Ascending aorta (tissue), 2 donors: Measurements from ENCODE around the gene FRY. TPM values are rescaled to one million over a fixed set of nuclear protein-coding genes. Genes with fewer than 3 reads are reported as not detected.

ENCODE experiments used
- DNase-seq, 2 donors: peaks; one replicate each; pipeline ENCODE4 v3.0.0-alpha.2; 2019; ENCODE audit warnings: low spot score in 2 of 2
- H3K27ac ChIP-seq, 2 donors: fragments of 200-600 bp; sonication (generic); one replicate each; pipeline ENCODE4 v1.5.1; 2016 to 2017; ENCODE audit warnings: mild to moderate bottlenecking in 1 of 2
- H3K27me3 ChIP-seq: fragments of 200-600 bp; sonication (generic); one replicate; pipeline ENCODE4 v1.5.1; 2017
- H3K36me3 ChIP-seq, 2 donors: fragments of 200-600 bp; sonication (generic); one replicate each; pipeline ENCODE4 v1.5.1; 2016
- H3K4me1 ChIP-seq, 2 donors: fragments of 200-600 bp; sonication (generic); one replicate each; pipeline ENCODE4 v1.5.1; 2016 to 2017; ENCODE audit warnings: mild to moderate bottlenecking in 1 of 2
- H3K4me3 ChIP-seq, 2 donors: fragments of 200-600 bp; sonication (generic); one replicate each; pipeline ENCODE4 v1.5.1; 2016 to 2017; ENCODE audit warnings: mild to moderate bottlenecking in 1 of 2
- H3K9me3 ChIP-seq, 2 donors: fragments of 200-600 bp; sonication (generic); one replicate each; pipeline ENCODE4 v1.5.1; 2016
- CTCF ChIP-seq, 3 experiments: fragments of 200-600 bp in 2 of 3; fragments of 450-650 bp in 1 of 3; sonication (generic) in 2 of 3; IDR thresholded peaks; one replicate each; pipeline ENCODE4 v1.5.1; 2016 to 2019; ENCODE audit warnings: antibody characterized with exemption in 3 of 3, mild to moderate bottlenecking in 1 of 3, moderate library complexity in 1 of 3
- intact Hi-C: fragments of 100-400 bp; cut with DNase I; formaldehyde crosslinking; loops from one replicate; pipeline ENCODE4 v1.15.1; 2023
- total RNA-seq: library from RNA; depleted of rRNA; stranded (reverse); fragments of >200 nt; gene quantifications from one replicate; pipeline ENCODE4 v1.1.0, GENCODE V29; 2016

Gene FRY
- total RNA-seq, 1 donor from 2014 or later, result 115 TPM

- H3K27ac ChIP-seq, result peak overlapping the region; percentile 1 to 57
- intact Hi-C loops, result loop anchor here (5.0 kb wide), 1 partner anchor 37 kb away; no protein-coding TSS in a partner anchor
These were observed 134.2 kb downstream of the FRY start for GRCh38 chr13:32165796-32166195.

GRCh38 chr13:32168131-32168530 lies 136.6 kb downstream of the FRY start:
- no peak for TF ChIP-seq CTCF (IDR thresholded peaks at IDR 0.05)
- peaks cover 8 to 16% of the 10 kb centered on the region in 2 donors for H3K36me3 ChIP-seq
- H3K27ac ChIP-seq, result no peak overlapping the region
- intact Hi-C loops, result loop anchor here (5.0 kb wide), 1 partner anchor 34 kb away; no protein-coding TSS in a partner anchor
- peaks cover 0 to 9% of the 10 kb centered on the region in 2 donors for H3K4me1 ChIP-seq
- no peaks in the 10 kb centered on the region for H3K9me3 ChIP-seq
- H3K27me3 ChIP-seq, result no peaks in the 10 kb centered on the region
- no peak overlapping the region for H3K4me3 ChIP-seq
- DNase-seq, result no peak

More at GRCh38 chr13:32165796-32166195, 134.2 kb downstream of the FRY start:
- Histone ChIP-seq H3K36me3 (peaks cover 3 to 11% of the 10 kb centered on the region in 2 donors), H3K4me1 (peaks cover 0 to 9% of the 10 kb centered on the region in 2 donors), H3K4me3 (no peak overlapping the region), H3K9me3 (no peaks in the 10 kb centered on the region), H3K27me3 (no peaks in the 10 kb centered on the region)
- peak in 1 of 2 donors; percentile 72 for DNase-seq
- no peak for TF ChIP-seq CTCF (IDR thresholded peaks at IDR 0.05)

- H3K4me3 ChIP-seq, result no peak overlapping the region
- no peaks in the 10 kb centered on the region for H3K9me3 ChIP-seq
- H3K36me3 ChIP-seq, result peaks cover 16% of the 10 kb centered on the region in 2 donors
- intact Hi-C loops, result no loop called here
- no peak for TF ChIP-seq CTCF (IDR thresholded peaks at IDR 0.05)
- DNase-seq, result no peak
- peaks cover 0 to 4% of the 10 kb centered on the region in 2 donors for H3K4me1 ChIP-seq
- no peaks in the 10 kb centered on the region for H3K27me3 ChIP-seq
- no peak overlapping the region for H3K27ac ChIP-seq
These were observed 139.3 kb downstream of the FRY start for GRCh38 chr13:32170841-32171240.

- no peak for DNase-seq
- intact Hi-C loops, result no loop called here
- H3K27ac ChIP-seq, result no peak overlapping the region
- no peak overlapping the region for H3K4me3 ChIP-seq
- H3K36me3 ChIP-seq, result peaks cover 23 to 24% of the 10 kb centered on the region in 2 donors
- TF ChIP-seq CTCF (IDR thresholded peaks at IDR 0.05), result no peak
- H3K27me3 ChIP-seq, result no peaks in the 10 kb centered on the region
- H3K9me3 ChIP-seq, result no peaks in the 10 kb centered on the region
- no peaks in the 10 kb centered on the region for H3K4me1 ChIP-seq
These were observed 142.3 kb downstream of the FRY start for GRCh38 chr13:32173881-32174280.

- no peak overlapping the region for H3K27ac ChIP-seq
- H3K9me3 ChIP-seq, result no peaks in the 10 kb centered on the region
- no peak for DNase-seq
- TF ChIP-seq CTCF (IDR thresholded peaks at IDR 0.05), result no peak
- no peaks in the 10 kb centered on the region for H3K4me1 ChIP-seq
- intact Hi-C loops, result no loop called here
- no peak overlapping the region for H3K4me3 ChIP-seq
- H3K36me3 ChIP-seq, result peaks cover 22 to 26% of the 10 kb centered on the region in 2 donors
- H3K27me3 ChIP-seq, result no peaks in the 10 kb centered on the region
These were observed 142.8 kb downstream of the FRY start for GRCh38 chr13:32174366-32174765.

GRCh38 chr13:32175307-32175706 lies 143.7 kb downstream of the FRY start:
- Histone ChIP-seq H3K9me3 (no peaks in the 10 kb centered on the region), H3K27ac (no peak overlapping the region), H3K27me3 (no peaks in the 10 kb centered on the region), H3K4me1 (no peaks in the 10 kb centered on the region), H3K36me3 (peaks cover 21 to 33% of the 10 kb centered on the region in 2 donors), H3K4me3 (no peak overlapping the region)
- no peak for TF ChIP-seq CTCF (IDR thresholded peaks at IDR 0.05)
- no peak for DNase-seq
- intact Hi-C loops, result no loop called here
